HG02885 (cell line): ENCODE data around the gene ZCRB1.

ENCODE experiments used
- ATAC-seq: cut with Tn5 transposase; IDR thresholded peaks from one replicate; pipeline ENCODE4 v1.9.1; 2021; ENCODE audit warnings: mild to moderate bottlenecking; ENCODE audit not compliant: unreplicated experiment, poor library complexity

The ZCRB1 gene

GRCh38 chr12:42284157-42284556, 41.7 kb downstream of the ZCRB1 start:
- ATAC-seq: peak; percentile 64

GRCh38 chr12:42283739-42284138, 42.2 kb downstream of the ZCRB1 start:
- ATAC-seq: peak; percentile 28

GRCh38 chr12:42282294-42282693, 43.6 kb downstream of the ZCRB1 start:
- ATAC-seq: no peak

GRCh38 chr12:42281844-42282243, 44.0 kb downstream of the ZCRB1 start:
- ATAC-seq: no peak

- no peak for ATAC-seq
These were observed 44.6 kb downstream of the ZCRB1 start for GRCh38 chr12:42281278-42281677.

GRCh38 chr12:42278128-42278510, 47.8 kb downstream of the ZCRB1 start:
- ATAC-seq: no peak

GRCh38 chr12:42277396-42278127, 48.3 kb downstream of the ZCRB1 start:
- no peak for ATAC-seq

GRCh38 chr12:42275499-42275898, 50.4 kb downstream of the ZCRB1 start:
- no peak for ATAC-seq

- no peak for ATAC-seq
These were observed 52.2 kb downstream of the ZCRB1 start for GRCh38 chr12:42273706-42274105.

GRCh38 chr12:42270596-42270995, 55.3 kb downstream of the ZCRB1 start:
- ATAC-seq: no peak

GRCh38 chr12:42267413-42268190, 58.3 kb downstream of the ZCRB1 start:
- no peak for ATAC-seq

- ATAC-seq: no peak
These were observed 59.2 kb downstream of the ZCRB1 start for GRCh38 chr12:42266579-42267230.

GRCh38 chr12:42262271-42262670, 63.6 kb downstream of the ZCRB1 start:
- no peak for ATAC-seq
